GM19025 (cell line): ENCODE results near the gene FAM131C.

ENCODE experiments used
- ATAC-seq: cut with Tn5 transposase; IDR thresholded peaks from one replicate; pipeline ENCODE4 v1.9.1; 2021; ENCODE audit warnings: mild to moderate bottlenecking, low read depth, moderate library complexity; ENCODE audit not compliant: unreplicated experiment

The FAM131C gene

GRCh38 chr1:16077406-16078245 lies 4.2 kb upstream of the FAM131C start:
- ATAC-seq: no peak

GRCh38 chr1:16076865-16077238 lies 3.4 kb upstream of the FAM131C start:
- ATAC-seq: no peak

GRCh38 chr1:16076031-16076864 lies 2.8 kb upstream of the FAM131C start:
- ATAC-seq: no peak

DNA sequence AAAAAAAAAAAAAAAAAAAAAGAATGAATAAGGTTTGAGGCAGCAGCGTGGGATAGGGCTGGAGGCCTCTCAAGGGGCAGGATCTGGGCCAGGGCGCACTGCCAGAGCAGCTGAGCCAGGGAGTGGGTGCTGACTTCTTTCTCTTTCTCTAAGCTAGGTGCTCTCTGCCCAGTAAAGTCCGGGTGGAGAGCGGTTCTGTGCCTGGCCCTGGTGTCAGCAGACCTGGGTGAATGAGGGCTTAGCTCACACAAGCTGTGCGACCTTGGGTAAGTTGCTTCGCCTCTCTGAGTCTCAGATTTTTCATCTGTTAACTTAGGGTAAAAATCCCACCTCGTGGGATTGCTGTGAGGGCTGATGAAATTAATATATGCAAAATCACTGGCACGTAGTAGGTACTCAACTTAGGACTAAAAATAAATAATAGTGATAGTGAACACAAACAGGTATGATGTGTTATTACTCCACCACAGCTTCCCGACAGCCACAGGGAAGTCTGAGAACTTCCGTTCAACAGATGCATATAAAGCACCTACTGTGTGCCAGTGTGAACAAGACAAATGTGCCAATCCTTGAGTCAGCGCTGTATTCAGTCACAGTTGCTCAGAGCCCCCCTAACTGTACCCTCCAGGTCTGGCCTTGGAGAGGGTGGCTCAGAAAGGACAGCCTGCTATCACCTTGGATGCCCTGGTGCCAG lies 2.0 kb upstream of the FAM131C start:
- no peak for ATAC-seq

- ATAC-seq: no peak
Observed at GRCh38 chr1:16074217-16074616, 766 bp upstream of the FAM131C start.

DNA sequence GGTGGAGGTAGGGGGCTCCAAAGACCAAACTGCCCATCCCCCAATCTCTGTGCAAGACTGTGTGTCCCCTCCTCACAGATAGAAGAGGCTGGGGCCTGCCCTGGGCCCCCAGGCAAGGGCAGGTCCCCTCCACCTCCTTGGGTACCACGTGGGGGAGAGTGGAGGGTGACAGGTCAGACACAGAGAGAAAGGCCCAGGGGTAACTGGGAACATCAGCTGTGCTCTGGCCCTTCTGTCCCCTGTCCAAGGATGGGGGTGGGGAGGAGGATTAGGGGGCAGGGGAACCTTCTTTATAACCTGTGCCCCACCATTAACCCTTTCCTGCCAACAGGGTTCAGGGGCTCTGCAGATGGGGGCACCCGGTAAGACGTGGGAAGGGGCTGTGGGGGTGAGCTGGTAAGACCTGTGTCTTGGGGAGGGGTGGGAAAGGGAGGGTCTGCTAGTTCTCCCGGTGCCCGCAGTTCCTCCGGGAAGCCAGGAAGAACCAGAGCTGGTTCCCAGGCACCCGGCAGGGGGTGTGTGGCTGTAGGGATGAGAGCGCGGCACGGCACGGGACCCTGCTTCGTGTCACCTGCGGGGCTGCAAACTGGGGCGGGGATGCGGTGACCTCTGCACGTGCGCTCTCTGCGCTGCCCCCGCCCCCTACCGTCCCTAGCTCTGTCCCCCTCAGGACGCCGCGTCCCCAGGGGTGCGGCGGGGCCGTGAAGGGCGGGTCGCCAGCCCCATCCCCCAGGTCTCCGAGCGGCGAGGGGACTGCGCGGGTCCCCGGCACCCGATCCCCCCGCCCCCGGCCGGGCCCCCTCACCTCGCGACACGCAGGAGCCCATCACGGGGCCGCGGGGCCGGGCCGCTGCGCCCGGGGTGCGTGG lies 601 bp downstream of the FAM131C start:
- no peak for ATAC-seq

DNA sequence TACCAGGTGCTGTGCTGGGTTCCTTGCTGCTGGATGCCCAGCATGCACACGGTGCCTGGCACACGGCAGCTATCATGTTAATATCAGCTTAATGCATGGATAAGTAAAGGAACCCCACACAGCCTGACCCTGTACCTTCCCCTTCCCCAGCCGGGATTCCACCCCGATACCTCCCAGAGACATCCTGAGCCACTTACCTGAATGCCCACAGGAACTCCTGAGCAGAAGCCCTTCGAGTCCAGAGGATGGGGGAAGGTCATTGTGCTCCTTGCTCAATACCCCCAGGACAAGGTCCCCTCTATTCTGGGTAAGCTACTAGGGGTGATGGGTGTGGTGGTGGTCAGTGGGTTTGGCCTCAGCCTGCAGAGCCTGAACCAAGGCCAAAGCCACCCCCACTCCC lies 1.4 kb downstream of the FAM131C start:
- no peak for ATAC-seq

GRCh38 chr1:16071614-16072013 lies 1.8 kb downstream of the FAM131C start:
- no peak for ATAC-seq

GRCh38 chr1:16070640-16071355 lies 2.7 kb downstream of the FAM131C start:
- no peak for ATAC-seq

DNA sequence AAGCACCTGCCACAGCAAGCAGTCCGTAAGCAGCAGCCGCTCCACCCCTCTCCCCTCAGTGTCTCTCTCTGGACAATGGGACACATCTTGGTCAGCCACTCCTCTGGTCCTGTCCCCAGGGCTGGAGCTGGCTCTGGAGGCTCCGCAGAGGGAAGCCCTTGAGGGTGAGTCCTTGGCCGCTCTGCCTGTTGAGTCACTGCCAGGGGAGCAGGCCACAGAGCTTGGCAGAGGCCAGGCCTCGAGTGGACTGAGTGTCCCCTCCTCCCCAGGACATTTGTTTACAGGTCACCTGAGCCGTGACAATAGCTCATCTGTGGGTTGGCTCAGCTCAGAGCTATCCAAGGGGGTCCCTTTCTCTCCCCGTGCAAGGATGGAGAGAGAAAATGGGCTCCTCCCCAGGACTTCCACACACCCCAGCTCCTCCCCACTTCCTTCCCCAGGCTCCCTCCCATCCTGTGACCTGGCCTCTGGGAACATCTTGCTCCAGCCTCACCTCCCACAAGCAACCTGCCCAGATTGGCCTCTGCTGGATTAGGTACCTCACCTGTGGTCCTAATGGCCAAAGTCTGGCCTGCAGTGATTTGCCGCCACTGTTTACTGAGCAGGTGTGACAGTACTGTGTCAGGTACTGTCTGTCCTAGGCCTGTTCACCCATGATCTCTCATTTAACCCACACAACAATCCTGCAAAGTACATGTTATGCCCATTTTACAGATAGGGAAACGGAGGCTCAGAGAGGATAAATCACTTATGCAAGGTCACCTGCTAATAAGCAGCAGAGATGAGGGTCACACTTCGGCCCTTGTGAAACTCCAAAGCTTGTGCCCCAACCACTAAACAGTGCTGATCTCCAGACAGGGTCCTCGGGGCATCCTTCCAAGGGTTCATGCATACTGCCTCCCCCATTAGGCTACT lies 4.8 kb downstream of the FAM131C start:
- ATAC-seq: no peak

DNA sequence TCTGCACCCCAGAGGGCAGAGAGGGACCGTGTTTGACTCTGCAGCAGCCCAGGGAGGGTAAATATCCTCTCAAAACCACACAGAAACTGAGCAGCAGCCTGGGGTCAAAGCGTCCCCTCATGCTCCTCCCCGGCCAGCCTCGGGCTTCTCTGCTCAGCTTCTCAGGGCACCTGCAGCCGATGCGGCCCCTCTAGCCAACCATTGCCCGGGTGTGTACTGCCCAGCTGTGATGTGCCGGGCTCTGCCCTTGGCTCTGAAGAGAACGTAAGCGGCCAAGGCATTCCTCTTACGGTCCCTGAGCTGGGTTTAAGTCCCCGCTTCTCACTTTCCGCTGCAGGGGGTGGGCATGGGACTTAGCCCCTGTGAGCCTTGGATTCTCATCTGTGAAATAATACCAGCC lies 5.5 kb downstream of the FAM131C start:
- ATAC-seq: no peak

- ATAC-seq: no peak
Observed at GRCh38 chr1:16067127-16067768, 6.2 kb downstream of the FAM131C start.

GRCh38 chr1:16066245-16066644 lies 7.2 kb downstream of the FAM131C start:
- no peak for ATAC-seq

- no peak for ATAC-seq
Observed at GRCh38 chr1:16065269-16065576, 8.2 kb downstream of the FAM131C start.

- ATAC-seq: no peak
Observed at GRCh38 chr1:16064536-16065268, 8.7 kb downstream of the FAM131C start.

DNA sequence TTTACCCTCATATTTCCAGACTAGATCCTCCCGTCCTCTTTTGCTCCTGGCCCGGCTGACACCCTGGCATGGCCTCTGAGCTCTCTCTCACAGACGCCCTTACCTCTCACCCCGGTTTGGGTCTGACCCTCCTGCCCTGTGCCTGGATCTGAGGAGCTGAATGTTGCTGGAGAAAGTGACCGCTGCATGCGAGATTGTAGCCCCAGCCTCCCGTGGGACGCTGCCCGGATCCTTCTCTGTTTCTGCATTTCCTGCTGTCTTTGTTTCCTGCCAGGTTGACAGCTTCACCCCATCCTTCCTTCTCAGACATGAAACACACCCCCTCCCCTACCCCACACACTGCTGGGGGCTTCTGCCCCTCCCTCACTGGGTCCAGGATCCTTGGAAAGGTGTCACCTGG lies 9.5 kb downstream of the FAM131C start:
- no peak for ATAC-seq

GRCh38 chr1:16063226-16063829 lies 10.1 kb downstream of the FAM131C start:
- ATAC-seq: no peak
